HUES48 (cell line): Measurements from ENCODE around the gene MBD2.

Experiments
- H3K27ac ChIP-seq: one replicate; pipeline ENCODE4 v1.7.0; 2013; ENCODE audit warnings: low read depth, low read length, inconsistent platforms
- H3K27me3 ChIP-seq: 2 replicates; pipeline ENCODE4 v1.6.1; 2013; ENCODE audit warnings: mild to moderate bottlenecking, low read length; ENCODE audit not compliant: control insufficient read depth, insufficient read depth
- H3K36me3 ChIP-seq: 2 replicates; pipeline ENCODE4 v1.6.1; 2013; ENCODE audit warnings: low read length; ENCODE audit not compliant: control insufficient read depth, insufficient read depth
- H3K4me1 ChIP-seq: 2 replicates; pipeline ENCODE4 v1.6.1; 2013; ENCODE audit warnings: mild to moderate bottlenecking, low read length; ENCODE audit not compliant: control insufficient read depth, insufficient read depth
- H3K4me3 ChIP-seq: 2 replicates; pipeline ENCODE4 v1.5.1; 2013; ENCODE audit warnings: mild to moderate bottlenecking, low read depth, low read length
- H3K9ac ChIP-seq: 2 replicates; pipeline ENCODE4 v1.6.1; 2013; ENCODE audit warnings: mild to moderate bottlenecking, low read depth, low read length, moderate library complexity
- H3K9me3 ChIP-seq: 2 replicates; pipeline ENCODE4 v1.6.1; 2013; ENCODE audit warnings: low read length; ENCODE audit not compliant: control insufficient read depth, insufficient read depth

Gene MBD2

GRCh38 chr18:54149078-54149697 is 75.3 kb downstream of the MBD2 start:
- Histone ChIP-seq H3K4me3 (no peak overlapping the region), H3K27me3 (no peaks in the 10 kb centered on the region), H3K9ac (no peak overlapping the region), H3K36me3 (no peaks in the 10 kb centered on the region), H3K9me3 (no peaks in the 10 kb centered on the region), H3K4me1 (peaks cover 13% of the 10 kb centered on the region; the same call in 1 of the 2 replicates), H3K27ac (peak overlapping the region; percentile 86)

- no peak overlapping the region for H3K4me3 ChIP-seq
- H3K9ac ChIP-seq, result no peak overlapping the region
- H3K27me3 ChIP-seq, result no peaks in the 10 kb centered on the region
- H3K9me3 ChIP-seq, result no peaks in the 10 kb centered on the region
- H3K4me1 ChIP-seq, result peaks cover 13% of the 10 kb centered on the region; the same call in 1 of the 2 replicates
- H3K36me3 ChIP-seq, result no peaks in the 10 kb centered on the region
- H3K27ac ChIP-seq, result peak overlapping the region; percentile 86
Measured at GRCh38 chr18:54148678-54149077, 75.8 kb downstream of the MBD2 start.

GRCh38 chr18:54148151-54148550 is 76.3 kb downstream of the MBD2 start:
- H3K27ac ChIP-seq, result peak overlapping the region; percentile 86
- no peak overlapping the region for H3K4me3 ChIP-seq
- H3K9me3 ChIP-seq, result no peaks in the 10 kb centered on the region
- H3K9ac ChIP-seq, result no peak overlapping the region
- H3K27me3 ChIP-seq, result no peaks in the 10 kb centered on the region
- no peaks in the 10 kb centered on the region for H3K36me3 ChIP-seq
- H3K4me1 ChIP-seq, result peaks cover 13% of the 10 kb centered on the region; the same call in 1 of the 2 replicates

- H3K4me3 ChIP-seq, result no peak overlapping the region
- H3K36me3 ChIP-seq, result no peaks in the 10 kb centered on the region
- no peak overlapping the region for H3K9ac ChIP-seq
- H3K4me1 ChIP-seq, result peaks cover 13% of the 10 kb centered on the region; the same call in 1 of the 2 replicates
- H3K9me3 ChIP-seq, result no peaks in the 10 kb centered on the region
- no peak overlapping the region for H3K27ac ChIP-seq
- H3K27me3 ChIP-seq, result no peaks in the 10 kb centered on the region
Measured at GRCh38 chr18:54147439-54147838, 77.0 kb downstream of the MBD2 start.

- Histone ChIP-seq H3K27ac (no peak overlapping the region), H3K4me1 (no peaks in the 10 kb centered on the region), H3K36me3 (no peaks in the 10 kb centered on the region), H3K9me3 (peaks cover 17% of the 10 kb centered on the region), H3K9ac (no peak overlapping the region), H3K27me3 (no peaks in the 10 kb centered on the region), H3K4me3 (no peak overlapping the region)
Measured at GRCh38 chr18:54141041-54141608, 83.3 kb downstream of the MBD2 start.

- H3K9me3 ChIP-seq, result peaks cover 17% of the 10 kb centered on the region
- no peaks in the 10 kb centered on the region for H3K36me3 ChIP-seq
- no peaks in the 10 kb centered on the region for H3K4me1 ChIP-seq
- no peaks in the 10 kb centered on the region for H3K27me3 ChIP-seq
- no peak overlapping the region for H3K4me3 ChIP-seq
- H3K27ac ChIP-seq, result no peak overlapping the region
- H3K9ac ChIP-seq, result no peak overlapping the region
Measured at GRCh38 chr18:54140641-54141040, 83.8 kb downstream of the MBD2 start.

- H3K4me1 ChIP-seq, result peaks cover 9% of the 10 kb centered on the region
- H3K9ac ChIP-seq, result no peak overlapping the region
Measured at GRCh38 chr18:54135216-54135615, 89.3 kb downstream of the MBD2 start.

GRCh38 chr18:54134053-54134452 is 90.4 kb downstream of the MBD2 start:
- peaks cover 21% of the 10 kb centered on the region for H3K4me1 ChIP-seq
- H3K27me3 ChIP-seq, result no peaks in the 10 kb centered on the region
- no peak overlapping the region for H3K9ac ChIP-seq
- H3K36me3 ChIP-seq, result no peaks in the 10 kb centered on the region
- H3K4me3 ChIP-seq, result no peak overlapping the region
- no peak overlapping the region for H3K27ac ChIP-seq
- H3K9me3 ChIP-seq, result peaks cover 4% of the 10 kb centered on the region; the same call in 1 of the 2 replicates

More at GRCh38 chr18:54135216-54135615, 89.3 kb downstream of the MBD2 start:
- peaks cover 15% of the 10 kb centered on the region for H3K9me3 ChIP-seq
- no peak overlapping the region for H3K4me3 ChIP-seq
- H3K36me3 ChIP-seq, result no peaks in the 10 kb centered on the region
- no peak overlapping the region for H3K27ac ChIP-seq
- H3K27me3 ChIP-seq, result no peaks in the 10 kb centered on the region

- H3K4me1 ChIP-seq, result peaks cover 28% of the 10 kb centered on the region
- no peaks in the 10 kb centered on the region for H3K9me3 ChIP-seq
- H3K27me3 ChIP-seq, result no peaks in the 10 kb centered on the region
- H3K27ac ChIP-seq, result peak overlapping the region; percentile 39
- no peak overlapping the region for H3K9ac ChIP-seq
- no peak overlapping the region for H3K4me3 ChIP-seq
- H3K36me3 ChIP-seq, result no peaks in the 10 kb centered on the region
Measured at GRCh38 chr18:54130631-54131030, 93.8 kb downstream of the MBD2 start.

- no peak overlapping the region for H3K4me3 ChIP-seq
- H3K4me1 ChIP-seq, result peaks cover 28% of the 10 kb centered on the region
- H3K9ac ChIP-seq, result no peak overlapping the region
- no peaks in the 10 kb centered on the region for H3K27me3 ChIP-seq
- no peak overlapping the region for H3K27ac ChIP-seq
- H3K9me3 ChIP-seq, result no peaks in the 10 kb centered on the region
- no peaks in the 10 kb centered on the region for H3K36me3 ChIP-seq
Measured at GRCh38 chr18:54130177-54130576, 94.3 kb downstream of the MBD2 start.

- no peak overlapping the region for H3K9ac ChIP-seq
- no peaks in the 10 kb centered on the region for H3K36me3 ChIP-seq
- H3K27ac ChIP-seq, result no peak overlapping the region
- H3K27me3 ChIP-seq, result no peaks in the 10 kb centered on the region
- H3K9me3 ChIP-seq, result no peaks in the 10 kb centered on the region
- H3K4me1 ChIP-seq, result peaks cover 30% of the 10 kb centered on the region
- no peak overlapping the region for H3K4me3 ChIP-seq
Measured at GRCh38 chr18:54129448-54130067, 94.9 kb downstream of the MBD2 start.
